Measurements from ENCODE around the gene AFG3L2. TPM values are rescaled to one million over a fixed set of nuclear protein-coding genes. Genes with fewer than 3 reads are reported as not detected.

Gene AFG3L2
- total RNA-seq, 1 experiment from 2014 or later: 66.7 TPM

GRCh38 chr18:12306752-12307700 is 70.0 kb downstream of the AFG3L2 start:
- ATAC-seq (no peak), DNase-seq (ENCODE audit: low read depth, low spot score) (no peak)
- BruUV-seq (replicated peaks): TSS peak; percentile 84
- TF ChIP-seq SP1 (IDR thresholded peaks at IDR 0.05; ENCODE audit: low read depth) (no peak), TCF7L2 (IDR thresholded peaks at IDR 0.05; ENCODE audit: borderline replicate concordance, extremely low read depth, insufficient read depth, insufficient read length) (no peak), EGR1 (IDR thresholded peaks at IDR 0.05; ENCODE audit: low read depth) (no peak), EZH2phosphoT487 (IDR thresholded peaks at IDR 0.05; ENCODE audit: borderline replicate concordance) (no peak)
- Histone ChIP-seq H3K27me3 (ENCODE audit: insufficient read depth, low read length) (no peaks in the 10 kb centered on the region), H3K4me1 (ENCODE audit: control insufficient read depth in 1 of 2, insufficient read depth in 2 of 2, low read length in 2 of 2) (peaks cover 13 to 19% of the 10 kb centered on the region in 2 experiments), H3K27ac (ENCODE audit: low read depth, low read length) (no peak overlapping the region), H3K9me3 (ENCODE audit: control insufficient read depth in 1 of 2, insufficient read depth in 1 of 2, low read depth in 1 of 2, low read length in 2 of 2) (peaks cover 0 to 5% of the 10 kb centered on the region in 2 experiments; a peak in 1 of 4 replicates), H2AFZ (ENCODE audit: low read depth, low read length, poor library complexity, severe bottlenecking) (no peak overlapping the region), H3K4me2 (ENCODE audit: low read length) (peak overlapping the region; percentile 90), H4K20me1 (ENCODE audit: insufficient read depth) (no peaks in the 10 kb centered on the region), H3K36me3 (ENCODE audit: control insufficient read depth in 1 of 2, insufficient read depth in 2 of 2, low read length in 2 of 2) (peaks cover 10 to 24% of the 10 kb centered on the region in 2 experiments), H3K9me2 (ENCODE audit: insufficient read depth) (no peaks in the 10 kb centered on the region), H3K9ac (ENCODE audit: low read length) (peak overlapping the region; percentile 92), H3K79me2 (ENCODE audit: insufficient read depth, low read length) (peaks cover 35% of the 10 kb centered on the region), H3K4me3 (replicated peaks in 1 of 2; ENCODE audit: low read depth in 1 of 2, low read length in 2 of 2) (peak overlapping the region; percentile 39 to 73)
- intact Hi-C loops (cut with micrococcal nuclease): no loop called here
- ChIA-PET RAD21 (ENCODE audit: low non-redundant PET in 1 of 2, low total read pairs in 2 of 2, uncharacterized antibody in 2 of 2, unreplicated experiment in 2 of 2) (no interaction called here), POLR2A (interaction anchor here (1.2 to 1.9 kb wide), 2 partner anchors 11 to 70 kb away, joined by 3 to 4 read pairs; partner anchors contain the start of gene AFG3L2), CTCF (no interaction called here)

- intact Hi-C loops (cut with micrococcal nuclease): no loop called here
- BruUV-seq (replicated peaks): no TSS peak
- Histone ChIP-seq H2AFZ (ENCODE audit: low read depth, low read length, poor library complexity, severe bottlenecking) (no peak overlapping the region), H4K20me1 (ENCODE audit: insufficient read depth) (no peaks in the 10 kb centered on the region), H3K4me2 (ENCODE audit: low read length) (no peak overlapping the region), H3K36me3 (ENCODE audit: control insufficient read depth in 1 of 2, insufficient read depth in 2 of 2, low read length in 2 of 2) (peaks cover 4 to 15% of the 10 kb centered on the region in 2 experiments; a peak in 3 of 4 replicates), H3K9ac (ENCODE audit: low read length) (no peak overlapping the region), H3K9me2 (ENCODE audit: insufficient read depth) (no peaks in the 10 kb centered on the region), H3K4me3 (replicated peaks in 1 of 2; ENCODE audit: low read depth in 1 of 2, low read length in 2 of 2) (no peak overlapping the region), H3K4me1 (ENCODE audit: control insufficient read depth in 1 of 2, insufficient read depth in 2 of 2, low read length in 2 of 2) (peaks cover 13 to 19% of the 10 kb centered on the region in 2 experiments), H3K9me3 (ENCODE audit: control insufficient read depth in 1 of 2, insufficient read depth in 1 of 2, low read depth in 1 of 2, low read length in 2 of 2) (no peaks in the 10 kb centered on the region), H3K79me2 (ENCODE audit: insufficient read depth, low read length) (peaks cover 27% of the 10 kb centered on the region), H3K27ac (ENCODE audit: low read depth, low read length) (no peak overlapping the region), H3K27me3 (ENCODE audit: insufficient read depth, low read length) (no peaks in the 10 kb centered on the region)
- ChIA-PET RAD21 (ENCODE audit: low non-redundant PET in 1 of 2, low total read pairs in 2 of 2, uncharacterized antibody in 2 of 2, unreplicated experiment in 2 of 2) (no interaction called here), CTCF (no interaction called here), POLR2A (interaction anchor here (0.6 kb wide), 1 partner anchor 1532 kb away, joined by 3 read pairs; no protein-coding TSS in a partner anchor)
- no peak for ATAC-seq
- DNase-seq (ENCODE audit: low read depth, low spot score): no peak
- TF ChIP-seq SIN3A (IDR thresholded peaks at IDR 0.05; ENCODE audit: low read depth) (no peak), RAD21 (IDR thresholded peaks at IDR 0.05; ENCODE audit: low read depth) (no peak), CBX3 (IDR thresholded peaks at IDR 0.05; ENCODE audit: low read depth) (no peak), CEBPB (IDR thresholded peaks at IDR 0.05; ENCODE audit: low read depth) (no peak), POLR2AphosphoS5 (IDR thresholded peaks at IDR 0.05; ENCODE audit: low read depth, low read length) (no peak), FOSL1 (IDR thresholded peaks at IDR 0.05; ENCODE audit: low read depth) (no peak)
- TF ChIP-seq, protein P1, sequence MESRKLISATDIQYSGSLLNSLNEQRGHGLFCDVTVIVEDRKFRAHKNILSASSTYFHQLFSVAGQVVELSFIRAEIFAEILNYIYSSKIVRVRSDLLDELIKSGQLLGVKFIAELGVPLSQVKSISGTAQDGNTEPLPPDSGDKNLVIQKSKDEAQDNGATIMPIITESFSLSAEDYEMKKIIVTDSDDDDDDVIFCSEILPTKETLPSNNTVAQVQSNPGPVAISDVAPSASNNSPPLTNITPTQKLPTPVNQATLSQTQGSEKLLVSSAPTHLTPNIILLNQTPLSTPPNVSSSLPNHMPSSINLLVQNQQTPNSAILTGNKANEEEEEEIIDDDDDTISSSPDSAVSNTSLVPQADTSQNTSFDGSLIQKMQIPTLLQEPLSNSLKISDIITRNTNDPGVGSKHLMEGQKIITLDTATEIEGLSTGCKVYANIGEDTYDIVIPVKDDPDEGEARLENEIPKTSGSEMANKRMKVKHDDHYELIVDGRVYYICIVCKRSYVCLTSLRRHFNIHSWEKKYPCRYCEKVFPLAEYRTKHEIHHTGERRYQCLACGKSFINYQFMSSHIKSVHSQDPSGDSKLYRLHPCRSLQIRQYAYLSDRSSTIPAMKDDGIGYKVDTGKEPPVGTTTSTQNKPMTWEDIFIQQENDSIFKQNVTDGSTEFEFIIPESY (IDR thresholded peaks at IDR 0.05; ENCODE audit: extremely low read depth, insufficient replicate concordance, low read length): no peak
- TF ChIP-seq, protein P2, sequence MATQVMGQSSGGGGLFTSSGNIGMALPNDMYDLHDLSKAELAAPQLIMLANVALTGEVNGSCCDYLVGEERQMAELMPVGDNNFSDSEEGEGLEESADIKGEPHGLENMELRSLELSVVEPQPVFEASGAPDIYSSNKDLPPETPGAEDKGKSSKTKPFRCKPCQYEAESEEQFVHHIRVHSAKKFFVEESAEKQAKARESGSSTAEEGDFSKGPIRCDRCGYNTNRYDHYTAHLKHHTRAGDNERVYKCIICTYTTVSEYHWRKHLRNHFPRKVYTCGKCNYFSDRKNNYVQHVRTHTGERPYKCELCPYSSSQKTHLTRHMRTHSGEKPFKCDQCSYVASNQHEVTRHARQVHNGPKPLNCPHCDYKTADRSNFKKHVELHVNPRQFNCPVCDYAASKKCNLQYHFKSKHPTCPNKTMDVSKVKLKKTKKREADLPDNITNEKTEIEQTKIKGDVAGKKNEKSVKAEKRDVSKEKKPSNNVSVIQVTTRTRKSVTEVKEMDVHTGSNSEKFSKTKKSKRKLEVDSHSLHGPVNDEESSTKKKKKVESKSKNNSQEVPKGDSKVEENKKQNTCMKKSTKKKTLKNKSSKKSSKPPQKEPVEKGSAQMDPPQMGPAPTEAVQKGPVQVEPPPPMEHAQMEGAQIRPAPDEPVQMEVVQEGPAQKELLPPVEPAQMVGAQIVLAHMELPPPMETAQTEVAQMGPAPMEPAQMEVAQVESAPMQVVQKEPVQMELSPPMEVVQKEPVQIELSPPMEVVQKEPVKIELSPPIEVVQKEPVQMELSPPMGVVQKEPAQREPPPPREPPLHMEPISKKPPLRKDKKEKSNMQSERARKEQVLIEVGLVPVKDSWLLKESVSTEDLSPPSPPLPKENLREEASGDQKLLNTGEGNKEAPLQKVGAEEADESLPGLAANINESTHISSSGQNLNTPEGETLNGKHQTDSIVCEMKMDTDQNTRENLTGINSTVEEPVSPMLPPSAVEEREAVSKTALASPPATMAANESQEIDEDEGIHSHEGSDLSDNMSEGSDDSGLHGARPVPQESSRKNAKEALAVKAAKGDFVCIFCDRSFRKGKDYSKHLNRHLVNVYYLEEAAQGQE (IDR thresholded peaks at IDR 0.05; ENCODE audit: low read depth): no peak
These were observed 70.9 kb downstream of the AFG3L2 start for GRCh38 chr18:12305930-12306629.

Data from HCT116 (cell line).